Measurements from ENCODE around the gene SMIM35. TPM values are rescaled to one million over a fixed set of nuclear protein-coding genes. Genes with fewer than 3 reads are reported as not detected.
A peak's percentile ranks its signal among the peaks of the same experiment; 100 is the strongest.

SMIM35 gene
- total and polyA plus RNA-seq, 2 donors (not counting 3 experiments of a cell fraction or from before 2014, with no cell fraction given) = not detected

- TF ChIP-seq CTCF (IDR thresholded peaks at IDR 0.05; ENCODE audit: extremely low read depth in 1 of 2, insufficient read depth in 1 of 2, low read depth in 1 of 2, low read length in 2 of 2) (no peak), MAX (IDR thresholded peaks at IDR 0.05; ENCODE audit: insufficient read depth, insufficient read length) (no peak), JUN (IDR thresholded peaks at IDR 0.05; ENCODE audit: borderline replicate concordance, insufficient read depth, insufficient read length, low read depth) (no peak), GATA2 (IDR thresholded peaks at IDR 0.05; ENCODE audit: insufficient read depth, insufficient read length, low read depth, low read length) (no peak), POLR2A (IDR thresholded peaks at IDR 0.05; ENCODE audit: low read depth, low read length) (no peak), POLR2AphosphoS5 (IDR thresholded peaks at IDR 0.05; ENCODE audit: insufficient read depth, low read depth, low read length) (no peak), EZH2 (IDR thresholded peaks at IDR 0.05; ENCODE audit: borderline replicate concordance, low read depth, low read length, severe bottlenecking) (no peak), FOS (IDR thresholded peaks at IDR 0.05; ENCODE audit: borderline replicate concordance, insufficient read depth, low read length) (no peak), MYC (IDR thresholded peaks at IDR 0.05; ENCODE audit: low read depth, low read length) (no peak)
- H3K4me1 ChIP-seq (ENCODE audit: control insufficient read depth, extremely low read depth, insufficient read depth, low read length) = no peaks in the 10 kb centered on the region
- no peaks in the 10 kb centered on the region for H4K20me1 ChIP-seq (replicated peaks; ENCODE audit: control insufficient read depth, extremely low read depth, insufficient read depth, low read length)
- ChIA-PET POLR2A (no interaction called here), CTCF (interaction anchor here (1.4 kb wide), 1 partner anchor 66 kb away, joined by 3 read pairs; no protein-coding TSS in a partner anchor)
- DNase-seq (ENCODE audit: low read depth, low spot score) (peak; percentile 24), FAIRE-seq (no peak)
- BruUV-seq (replicated peaks) = no TSS peak
- no peak overlapping the region for H3K27ac ChIP-seq (ENCODE audit: insufficient read depth, low read depth, low read length)
- no peak overlapping the region for H3K4me2 ChIP-seq (ENCODE audit: insufficient read depth, low read length)
- dilution Hi-C loops (cut with MboI; ENCODE audit: extremely low pct_ligation_motif_present, low sequenced_read_pairs) = no loop called here
- intact Hi-C loops (cut with micrococcal nuclease) = no loop called here
- no peak overlapping the region for H2AFZ ChIP-seq (ENCODE audit: low read depth, low read length)
- no peaks in the 10 kb centered on the region for H3K27me3 ChIP-seq (ENCODE audit: control insufficient read depth in 2 of 2, insufficient read depth in 2 of 2, low read length in 2 of 2)
- no peaks in the 10 kb centered on the region for H3K36me3 ChIP-seq (ENCODE audit: control insufficient read depth in 2 of 2, extremely low read depth in 1 of 2, insufficient read depth in 2 of 2, low read length in 2 of 2)
- H3K4me3 ChIP-seq (replicated peaks in 1 of 3; ENCODE audit: insufficient read depth in 1 of 3, low read depth in 1 of 3, low read length in 3 of 3) = no peak overlapping the region
- no peak overlapping the region for H3K9ac ChIP-seq (replicated peaks; ENCODE audit: extremely low read depth, insufficient read depth, low read length)
- H3K9me3 ChIP-seq (replicated peaks; ENCODE audit: control insufficient read depth, insufficient read depth, low read length) = no peaks in the 10 kb centered on the region
- H3K9me1 ChIP-seq (replicated peaks; ENCODE audit: control insufficient read depth, extremely low read depth, insufficient read depth, low read length) = no peaks in the 10 kb centered on the region
- H3K79me2 ChIP-seq (ENCODE audit: control insufficient read depth, insufficient read depth, low read length) = no peaks in the 10 kb centered on the region
Measured at GRCh38 chr11:118012083-118012669, 74.6 kb downstream of the SMIM35 start.

Data from endothelial cell of umbilical vein (primary cell).